ENCODE results near the gene MRPL27. TPM values are rescaled to one million over a fixed set of nuclear protein-coding genes. Genes with fewer than 3 reads are reported as not detected.

The MRPL27 gene
- total and polyA plus RNA-seq, 2 of the 4 experiments (the other 2 are of a cell fraction) = 176 to 202 TPM

GRCh38 chr17:50407921-50408320 lies 34.9 kb upstream of the MRPL27 start:
- ChIA-PET POLR2A (ENCODE audit: unreplicated experiment) (no interaction called here), CTCF (no interaction called here)
- H3K56ac ChIP-seq (ENCODE audit: extremely low read depth, insufficient read depth, low read length) = no peak overlapping the region
- H2BK5ac ChIP-seq (ENCODE audit: low read depth, low read length, poor library complexity, severe bottlenecking) = no peak overlapping the region
- peaks cover 30% of the 10 kb centered on the region for H3K27me3 ChIP-seq (ENCODE audit: control insufficient read depth, insufficient read depth, low read length)
- no peak overlapping the region for H2AK5ac ChIP-seq (ENCODE audit: low read depth, low read length)
- no peak overlapping the region for H2BK120ac ChIP-seq (ENCODE audit: low read depth, low read length)
- H3K4me2 ChIP-seq (ENCODE audit: low read depth, low read length) = no peak overlapping the region
- H3K36me3 ChIP-seq (ENCODE audit: control insufficient read depth, insufficient read depth, low read length) = no peaks in the 10 kb centered on the region
- H3K18ac ChIP-seq (ENCODE audit: low read depth, low read length) = no peak overlapping the region
- no CpG with 5 or more reads among the region's 4 CpGs for WGBS, 2 experiments (ENCODE audit: extremely low coverage in 2 of 2, insufficient read length in 1 of 2)
- intact Hi-C loops (cut with micrococcal nuclease) (no loop called here), in situ Hi-C loops (cut with MboI; ENCODE audit: low sequenced_read_pairs) (no loop called here), dilution Hi-C loops (cut with HindIII; ENCODE audit: low sequenced_read_pairs, unreplicated experiment) (no loop called here)
- ATAC-seq (ENCODE audit: low read depth) (no peak), DNase-seq (no peak)
- no peak overlapping the region for H4K5ac ChIP-seq (ENCODE audit: low read depth, low read length)
- no peak overlapping the region for H3K23ac ChIP-seq (ENCODE audit: low read depth, low read length)
- BruUV-seq (replicated peaks) = no TSS peak
- no peak overlapping the region for H2BK20ac ChIP-seq (ENCODE audit: low read depth, low read length)
- no peaks in the 10 kb centered on the region for H4K20me1 ChIP-seq (ENCODE audit: insufficient read depth, low read length)
- H3K9ac ChIP-seq (ENCODE audit: low read depth, low read length) = no peak overlapping the region
- H4K91ac ChIP-seq (ENCODE audit: insufficient read depth, low read depth, low read length) = no peak overlapping the region
- H4K8ac ChIP-seq (ENCODE audit: low read depth in 2 of 2, low read length in 2 of 2) = no peak overlapping the region
- H3K14ac ChIP-seq (replicated peaks; ENCODE audit: low read depth, low read length) = no peak overlapping the region
- H3K79me1 ChIP-seq (ENCODE audit: low read depth in 1 of 2, low read length in 2 of 2) = no peaks in the 10 kb centered on the region
- no peaks in the 10 kb centered on the region for H3K9me1 ChIP-seq (ENCODE audit: insufficient read depth, low read length)
- H2BK15ac ChIP-seq (ENCODE audit: low read depth, low read length) = no peak overlapping the region
- H3K9me3 ChIP-seq (ENCODE audit: control insufficient read depth, insufficient read depth, low read length) = no peaks in the 10 kb centered on the region
- H3K27ac ChIP-seq (ENCODE audit: insufficient read depth, low read length) = no peak overlapping the region
- H2AFZ ChIP-seq (replicated peaks; ENCODE audit: low read length, poor library complexity) = no peak overlapping the region
- no peaks in the 10 kb centered on the region for H3K4me1 ChIP-seq (ENCODE audit: control insufficient read depth, insufficient read depth, low read length)
- no peak overlapping the region for H3K4me3 ChIP-seq (ENCODE audit: insufficient read depth, low read depth, low read length)
- no peak overlapping the region for H3K4ac ChIP-seq (ENCODE audit: low read depth, low read length)
- no peak for TF ChIP-seq BHLHE40 (IDR thresholded peaks at IDR 0.05; ENCODE audit: low read depth, low read length)
- TF ChIP-seq CHD1 (IDR thresholded peaks at IDR 0.05; ENCODE audit: low read depth, low read length) = no peak
- TF ChIP-seq USF2 (IDR thresholded peaks at IDR 0.05; ENCODE audit: low read depth, low read length) = no peak
- TF ChIP-seq POLR2A (IDR thresholded peaks at IDR 0.05; ENCODE audit: low read depth, low read length) = no peak
- TF ChIP-seq CTCF (conservative IDR thresholded peaks at IDR 0.05; ENCODE audit: low read depth, low read length) = no peak
- no peak for TF ChIP-seq RAD21 (IDR thresholded peaks at IDR 0.05; ENCODE audit: low read length)
- no peak for TF ChIP-seq NFE2L2 (IDR thresholded peaks at IDR 0.05; ENCODE audit: low read depth, low read length)
- no peak for TF ChIP-seq MXI1 (IDR thresholded peaks at IDR 0.05; ENCODE audit: borderline replicate concordance, low read depth, low read length)
- TF ChIP-seq MAFK (IDR thresholded peaks at IDR 0.05; ENCODE audit: low read depth, low read length) = no peak
- no peak for TF ChIP-seq SMC3 (IDR thresholded peaks at IDR 0.05; ENCODE audit: low read depth, low read length)
- no peak for TF ChIP-seq FOS (IDR thresholded peaks at IDR 0.05; ENCODE audit: low read depth, low read length)
- H2AK9ac ChIP-seq (replicated peaks; ENCODE audit: low read depth, low read length, poor library complexity) = no peak overlapping the region
